Body of pancreas (tissue), 4 donors: ENCODE results near the gene STX8. TPM values are rescaled to one million over a fixed set of nuclear protein-coding genes. Genes with fewer than 3 reads are reported as not detected.

Experiments
- ATAC-seq: fragments of 150-250 bp; one replicate; pipeline ENCODE4 v1.9.1; 2016
- DNase-seq, 4 donors: peaks; one replicate each; pipeline ENCODE4 v3.0.0-alpha.2; 2019
- H3K27ac ChIP-seq, 4 donors: fragments of 200-600 bp; sonication (generic); 1 replicate in 3 of 4; 2 replicates in 1 of 4; pipeline versions ENCODE4 v1.5.1 to v1.6.1; 2016 to 2019; ENCODE audit warnings: mild to moderate bottlenecking in 1 of 4, mixed read lengths in 1 of 4, moderate library complexity in 1 of 4
- H3K27me3 ChIP-seq, 2 donors: fragments of 200-600 bp; sonication (generic); one replicate each; pipeline ENCODE4 v1.6.0; 2016; ENCODE audit warnings: mild to moderate bottlenecking in 1 of 2
- H3K36me3 ChIP-seq, 2 donors: fragments of 200-600 bp; sonication (generic); replicated peaks in 1 of 2; 2 replicates each; pipeline ENCODE4 v1.5.1; 2016; ENCODE audit warnings: low read depth in 2 of 2; ENCODE audit not compliant: insufficient read depth in 1 of 2
- H3K4me1 ChIP-seq: fragments of 200-600 bp; sonication (generic); one replicate; pipeline ENCODE4 v1.6.0; 2016
- H3K4me3 ChIP-seq, 2 donors: fragments of 200-600 bp; sonication (generic); 1 replicate in 1 of 2; 2 replicates in 1 of 2; pipeline ENCODE4 v1.5.1; 2016 to 2019
- H3K9me3 ChIP-seq, 3 donors: fragments of 200-600 bp; sonication (generic); 1 replicate in 2 of 3; 2 replicates in 1 of 3; pipeline ENCODE4 v1.5.1; 2016
- POLR2A ChIP-seq, 3 donors: fragments of 450-650 bp; IDR thresholded peaks; one replicate each; pipeline ENCODE4 v1.6.1; 2016; ENCODE audit warnings: antibody characterized with exemption in 3 of 3, mild to moderate bottlenecking in 2 of 3
- WGBS, 2 donors: methylation state at CpG; one replicate each; pipeline ENCODE4 v1.1.5; 2017; 5-methylcytosine and 5-hydroxymethylcytosine counted together
- intact Hi-C: fragments of 100-400 bp; cut with DNase I; formaldehyde crosslinking; loops from one replicate; pipeline ENCODE4 v1.15.1; 2023
- total RNA-seq, 2 donors: library from RNA; depleted of rRNA; stranded (reverse); fragments of >200 nt; gene quantifications; one replicate each; pipeline ENCODE4 v1.1.0, GENCODE V29; 2016
- TF ChIP-seq, protein P1 (sequence below), 7 experiments: fragments of 450-650 bp in 4 of 7; fragments of 200-600 bp in 3 of 7; sonication (generic) in 3 of 7; IDR thresholded peaks; one replicate each; pipeline ENCODE4 v1.5.1; 2016 to 2019; ENCODE audit warnings: antibody characterized with exemption in 7 of 7

The STX8 gene
- total RNA-seq, 2 donors from 2014 or later, result 32.2 to 37.6 TPM

DNA sequence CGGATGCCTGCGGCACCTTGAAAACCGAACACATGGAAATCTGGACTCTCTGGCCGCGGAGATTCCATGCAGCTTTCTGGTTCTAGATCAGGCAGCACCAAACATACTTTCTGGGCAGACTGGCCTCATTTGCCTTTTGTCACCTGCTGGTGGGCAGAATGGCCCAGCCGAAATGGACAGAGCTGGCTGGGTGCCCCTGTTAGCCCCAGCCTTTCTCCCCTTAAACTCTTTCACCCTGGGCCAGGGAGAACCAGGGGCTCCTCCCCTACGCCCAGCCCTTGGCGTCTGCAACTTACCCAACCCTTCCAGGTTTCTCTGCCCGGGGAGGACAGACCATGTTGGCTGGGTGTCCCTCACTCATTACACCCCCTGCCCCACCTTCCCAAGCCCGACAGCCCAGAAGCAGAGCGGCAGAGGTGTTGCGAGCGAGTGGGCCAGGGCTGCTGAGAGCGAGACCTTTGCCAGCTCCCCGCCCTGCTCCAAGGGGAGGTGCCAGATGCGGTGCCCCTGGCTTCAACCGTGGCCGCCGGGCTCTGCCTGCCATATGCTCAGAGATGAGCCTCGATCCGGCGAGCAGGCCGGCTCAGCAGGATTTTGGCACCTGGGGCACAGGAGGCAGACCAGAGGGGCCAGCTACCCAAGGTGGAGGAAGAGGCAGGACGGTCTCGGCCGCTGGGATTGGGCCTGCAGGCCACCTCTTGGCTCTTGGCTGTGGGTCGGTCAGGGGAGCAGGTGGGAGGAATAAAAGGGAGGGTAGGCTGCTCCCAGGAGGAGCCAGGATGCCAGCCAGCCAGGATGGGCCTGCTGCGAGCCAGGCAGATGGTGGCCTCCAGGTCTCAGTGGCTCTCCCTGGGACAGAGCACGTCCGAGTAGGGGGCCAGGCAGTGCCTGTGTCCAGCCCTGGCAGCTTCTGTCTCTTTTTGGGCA, 363.0 kb downstream of the STX8 start:
- Histone ChIP-seq H3K9me3 (no peaks in the 10 kb centered on the region), H3K36me3 (no peaks in the 10 kb centered on the region), H3K27ac (no peak overlapping the region), H3K27me3 (no peaks in the 10 kb centered on the region), H3K4me1 (peaks cover 8% of the 10 kb centered on the region), H3K4me3 (no peak overlapping the region)
- TF ChIP-seq, protein P1, sequence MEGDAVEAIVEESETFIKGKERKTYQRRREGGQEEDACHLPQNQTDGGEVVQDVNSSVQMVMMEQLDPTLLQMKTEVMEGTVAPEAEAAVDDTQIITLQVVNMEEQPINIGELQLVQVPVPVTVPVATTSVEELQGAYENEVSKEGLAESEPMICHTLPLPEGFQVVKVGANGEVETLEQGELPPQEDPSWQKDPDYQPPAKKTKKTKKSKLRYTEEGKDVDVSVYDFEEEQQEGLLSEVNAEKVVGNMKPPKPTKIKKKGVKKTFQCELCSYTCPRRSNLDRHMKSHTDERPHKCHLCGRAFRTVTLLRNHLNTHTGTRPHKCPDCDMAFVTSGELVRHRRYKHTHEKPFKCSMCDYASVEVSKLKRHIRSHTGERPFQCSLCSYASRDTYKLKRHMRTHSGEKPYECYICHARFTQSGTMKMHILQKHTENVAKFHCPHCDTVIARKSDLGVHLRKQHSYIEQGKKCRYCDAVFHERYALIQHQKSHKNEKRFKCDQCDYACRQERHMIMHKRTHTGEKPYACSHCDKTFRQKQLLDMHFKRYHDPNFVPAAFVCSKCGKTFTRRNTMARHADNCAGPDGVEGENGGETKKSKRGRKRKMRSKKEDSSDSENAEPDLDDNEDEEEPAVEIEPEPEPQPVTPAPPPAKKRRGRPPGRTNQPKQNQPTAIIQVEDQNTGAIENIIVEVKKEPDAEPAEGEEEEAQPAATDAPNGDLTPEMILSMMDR (IDR thresholded peaks at IDR 0.05), result no peak
- TF ChIP-seq POLR2A (IDR thresholded peaks at IDR 0.05), result no peak
- intact Hi-C loops, result no loop called here
- no peak for DNase-seq
- WGBS, 2 donors, result 85 to 91% methylated on average over 23 to 30 of the region's 30 CpGs
- ATAC-seq, result no peak

DNA sequence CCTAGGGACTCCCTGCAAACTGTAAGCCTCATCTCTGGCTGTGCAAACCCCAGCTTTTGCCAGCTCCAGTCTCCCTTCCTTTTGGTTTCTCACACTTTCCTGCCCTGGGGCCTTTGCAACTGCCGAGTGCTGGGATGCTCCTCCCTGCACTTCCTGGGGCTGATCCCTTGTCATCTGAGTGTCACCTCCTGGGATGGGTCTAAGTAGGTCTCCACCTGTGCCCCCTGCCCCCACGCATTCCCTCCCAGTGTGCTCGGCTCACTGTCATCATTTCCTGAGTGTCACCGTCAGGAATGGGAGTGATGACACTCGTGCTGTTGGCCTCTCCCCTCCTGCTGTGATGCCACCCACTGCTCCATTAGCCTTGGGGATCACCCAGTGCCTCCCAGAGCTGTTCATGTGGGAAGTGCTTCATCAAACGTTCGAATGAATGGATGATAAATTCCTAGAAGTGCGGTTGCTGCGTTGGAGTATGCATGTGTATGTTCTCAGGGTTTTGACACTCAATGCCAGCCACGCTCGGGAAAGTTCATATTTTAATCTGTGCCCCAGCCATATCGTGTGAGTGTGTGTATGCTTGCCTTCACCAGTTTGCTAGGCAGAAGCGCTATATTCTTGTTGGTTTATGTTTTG, 364.4 kb downstream of the STX8 start:
- DNase-seq (no peak), ATAC-seq (no peak)
- H3K9me3 ChIP-seq, result no peaks in the 10 kb centered on the region
- H3K27ac ChIP-seq, result no peak overlapping the region
- TF ChIP-seq, protein P1 (IDR thresholded peaks at IDR 0.05), result no peak
- no peak for TF ChIP-seq POLR2A (IDR thresholded peaks at IDR 0.05)
- H3K4me1 ChIP-seq, result no peaks in the 10 kb centered on the region
- H3K27me3 ChIP-seq, result no peaks in the 10 kb centered on the region
- 71 to 79% methylated on average over 13 of the region's 13 CpGs for WGBS, 2 donors
- no peak overlapping the region for H3K4me3 ChIP-seq
- no peaks in the 10 kb centered on the region for H3K36me3 ChIP-seq
- intact Hi-C loops, result no loop called here

- intact Hi-C loops, result no loop called here
- Histone ChIP-seq H3K9me3 (no peaks in the 10 kb centered on the region), H3K27me3 (peaks cover 0 to 6% of the 10 kb centered on the region in 2 donors), H3K4me3 (no peak overlapping the region), H3K4me1 (no peaks in the 10 kb centered on the region), H3K27ac (no peak overlapping the region), H3K36me3 (no peaks in the 10 kb centered on the region)
- DNase-seq, result no peak
- TF ChIP-seq, protein P1 (IDR thresholded peaks at IDR 0.05), result no peak
- no peak for TF ChIP-seq POLR2A (IDR thresholded peaks at IDR 0.05)
- WGBS, 2 donors, result 85 to 87% methylated on average over 4 to 7 of the region's 7 CpGs
- no peak for ATAC-seq
Measured at GRCh38 chr17:9209781-9210370, 365.7 kb downstream of the STX8 start.

- no peaks in the 10 kb centered on the region for H3K4me1 ChIP-seq
- H3K27ac ChIP-seq, result no peak overlapping the region
- H3K36me3 ChIP-seq, result no peaks in the 10 kb centered on the region
- peaks cover 0 to 6% of the 10 kb centered on the region in 2 donors for H3K27me3 ChIP-seq
- DNase-seq (no peak), ATAC-seq (no peak)
- H3K4me3 ChIP-seq, result no peak overlapping the region
- TF ChIP-seq POLR2A (IDR thresholded peaks at IDR 0.05), result no peak
- TF ChIP-seq, protein P1 (IDR thresholded peaks at IDR 0.05), result no peak
- WGBS, 2 donors, result 78 to 96% methylated on average over 3 to 5 of the region's 5 CpGs
- H3K9me3 ChIP-seq, result no peaks in the 10 kb centered on the region
- intact Hi-C loops, result no loop called here
Measured at GRCh38 chr17:9209347-9209746, 366.3 kb downstream of the STX8 start.
